Dermis microvascular lymphatic vessel endothelial cell (primary cell): ENCODE results near the gene ERC1. TPM values are rescaled to one million over a fixed set of nuclear protein-coding genes. Genes with fewer than 3 reads are reported as not detected.
"Not testable (repeated sequence)": the region's sequence is repeated elsewhere in the genome, so short reads cannot be mapped to it uniquely, and the experiment has no call there.

Experiments
- DNase-seq, 2 donors: peaks; one replicate each; pipeline versions ENCODE4 v3.0.0 to v3.0.0-alpha.2; 2010; ENCODE audit warnings: low read depth in 2 of 2
- total RNA-seq: library from RNA; depleted of rRNA; stranded (reverse); fragments of >200 nt; gene quantifications from 2 replicates; pipeline ENCODE4 v1.2.1, GENCODE V29; 2014

Gene ERC1
- total RNA-seq, 1 donor from 2014 or later = 18.4 TPM

DNA sequence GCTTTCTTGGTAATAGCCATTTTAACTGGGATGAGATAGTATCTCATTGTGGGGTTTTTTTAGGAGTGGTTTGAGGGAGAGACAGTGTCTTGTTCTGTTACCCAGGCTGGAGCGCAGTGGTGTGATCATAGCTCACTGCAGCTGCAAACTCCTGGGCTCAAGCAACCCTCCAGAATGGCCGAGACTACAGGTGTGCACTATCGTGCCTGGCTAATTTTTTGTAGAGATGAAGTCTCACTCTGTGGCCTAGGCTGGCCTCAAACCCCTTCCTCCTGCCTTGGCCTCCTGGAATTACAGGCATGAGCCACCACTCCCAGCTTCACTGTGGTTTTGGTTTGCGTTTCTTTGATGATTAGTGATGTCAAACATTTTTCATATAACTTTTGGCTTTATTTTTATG, 293.6 kb downstream of the ERC1 start:
- no peak for DNase-seq

DNA sequence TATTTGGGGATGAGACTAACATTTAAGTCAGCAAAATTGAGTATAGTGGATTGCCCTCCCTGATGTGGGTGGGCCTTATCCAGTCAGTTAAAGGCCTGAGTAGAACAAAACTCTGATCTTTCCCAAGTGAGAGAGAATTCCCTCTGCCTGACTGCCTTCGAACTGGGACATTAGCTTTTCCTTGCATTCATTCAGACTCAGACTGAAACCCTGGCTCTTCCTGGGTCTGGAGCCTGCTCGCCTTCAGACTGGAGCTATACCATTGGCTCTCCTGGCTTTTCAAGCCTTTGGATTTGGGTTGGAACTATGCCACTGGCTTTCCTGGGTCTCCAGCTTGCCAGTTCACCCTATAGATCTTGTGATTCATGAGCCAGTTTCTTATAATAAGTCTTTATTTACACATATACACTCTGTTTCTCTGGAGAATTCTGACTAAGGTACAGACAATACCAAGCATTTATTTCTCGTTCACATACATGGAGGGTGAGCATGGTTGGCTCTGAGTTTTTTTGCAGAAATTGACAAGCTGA, 296.5 kb downstream of the ERC1 start:
- no peak for DNase-seq

DNA sequence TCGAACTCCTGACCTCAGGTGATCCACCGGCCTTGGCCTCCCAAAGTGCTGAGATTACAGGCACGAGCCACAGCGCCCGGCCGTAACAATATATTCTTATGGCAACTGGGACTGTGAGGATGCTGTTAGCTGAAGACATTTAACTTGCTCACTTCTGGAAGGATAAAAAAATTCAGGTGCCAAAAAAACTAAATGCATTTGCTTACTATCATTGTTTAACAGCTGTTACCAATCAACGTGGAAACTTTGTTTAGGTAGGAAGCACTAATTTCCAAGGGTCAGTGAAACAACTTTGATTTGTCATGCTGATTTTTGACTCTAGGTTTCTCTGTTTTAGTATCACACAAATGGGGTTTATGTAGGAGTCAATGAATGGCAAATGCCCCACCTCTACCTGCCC, 297.3 kb downstream of the ERC1 start:
- DNase-seq = peak; percentile 4

DNA sequence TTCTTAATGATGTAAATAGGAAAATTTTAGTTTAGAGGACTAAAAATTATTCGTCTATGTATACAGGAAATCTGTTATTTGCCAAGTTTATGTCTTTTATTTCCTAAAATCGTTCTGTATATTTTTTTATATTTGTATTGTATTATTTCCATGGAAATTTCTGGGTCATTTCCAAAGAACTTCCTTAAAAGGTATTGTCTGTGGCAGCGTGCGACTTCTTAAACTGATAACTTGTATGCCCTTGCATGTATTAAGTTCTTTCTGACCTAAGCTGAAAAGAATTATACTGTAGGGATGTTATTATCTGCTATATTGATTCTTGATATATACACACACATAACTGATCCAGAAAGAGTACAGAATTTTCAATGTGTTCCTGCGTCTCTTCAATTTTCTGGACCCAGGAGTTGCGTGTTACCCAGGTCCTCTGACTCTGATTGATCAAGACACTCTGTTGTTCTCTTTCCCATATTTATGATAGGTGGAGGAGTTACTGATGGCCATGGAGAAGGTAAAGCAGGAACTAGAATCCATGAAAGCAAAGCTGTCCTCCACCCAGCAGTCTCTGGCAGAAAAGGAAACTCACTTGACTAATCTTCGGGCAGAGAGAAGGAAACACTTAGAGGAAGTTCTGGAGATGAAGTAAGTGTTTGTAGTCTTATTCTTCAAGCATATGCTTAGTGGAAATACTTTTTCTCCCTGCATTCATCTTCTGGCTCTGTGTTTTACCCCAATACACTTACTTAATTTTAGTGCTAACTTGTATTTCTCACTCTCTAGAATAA, 298.5 kb downstream of the ERC1 start:
- peak; percentile 27 to 58 for DNase-seq

DNA sequence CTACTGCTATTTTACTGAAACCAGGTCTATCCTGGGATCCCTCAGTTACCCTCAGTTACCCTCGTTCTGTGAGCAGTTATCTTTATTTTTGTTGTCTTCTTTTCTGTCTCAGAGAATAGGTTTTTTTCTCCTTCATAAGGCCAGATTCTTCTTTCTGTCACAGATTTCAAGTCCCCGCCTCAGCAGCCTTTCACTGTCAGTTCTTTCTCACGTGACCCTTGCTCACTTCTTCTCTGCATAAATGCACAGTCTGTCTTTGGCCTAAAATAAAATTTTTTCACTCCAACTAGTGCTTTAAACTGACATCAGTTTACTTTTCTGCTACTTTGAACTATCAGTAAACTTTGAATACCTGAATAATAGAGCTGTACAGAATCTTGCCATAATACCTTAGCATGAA, 299.7 kb downstream of the ERC1 start:
- no peak for DNase-seq

DNA sequence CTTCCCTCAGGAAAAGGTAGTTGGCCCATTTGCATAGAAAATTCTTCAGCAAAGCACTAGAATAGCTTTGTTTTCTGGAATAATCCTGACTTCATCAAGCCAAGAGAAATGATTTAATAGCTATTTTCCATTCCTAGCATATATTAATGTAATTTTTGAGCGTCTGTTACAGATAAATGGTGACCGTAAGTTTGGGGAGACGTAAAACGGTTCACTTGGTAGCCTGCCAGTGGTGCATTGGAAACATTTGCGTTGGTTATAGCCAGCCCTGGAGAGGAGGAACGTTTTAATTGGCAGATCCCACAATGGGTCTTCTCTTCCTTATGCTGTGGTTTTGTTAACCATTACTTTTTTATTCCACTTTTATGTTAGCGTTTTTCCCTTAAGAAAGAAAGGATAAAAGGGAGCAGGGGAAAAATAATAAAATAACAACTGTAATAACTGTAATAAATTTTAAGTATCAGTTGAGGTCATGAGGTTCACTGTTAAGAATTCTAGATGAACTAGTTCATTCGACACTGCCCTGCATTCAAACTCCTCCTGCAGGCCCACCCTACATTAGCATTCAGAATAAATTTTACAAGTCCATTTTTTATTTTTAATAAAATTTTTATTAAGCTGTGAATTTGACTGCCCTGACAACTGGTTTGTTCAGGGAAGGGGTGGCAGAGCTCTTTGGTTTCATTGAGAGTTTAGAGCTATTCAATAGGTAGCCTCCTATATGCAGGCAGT, 300.7 kb downstream of the ERC1 start:
- no peak for DNase-seq

DNA sequence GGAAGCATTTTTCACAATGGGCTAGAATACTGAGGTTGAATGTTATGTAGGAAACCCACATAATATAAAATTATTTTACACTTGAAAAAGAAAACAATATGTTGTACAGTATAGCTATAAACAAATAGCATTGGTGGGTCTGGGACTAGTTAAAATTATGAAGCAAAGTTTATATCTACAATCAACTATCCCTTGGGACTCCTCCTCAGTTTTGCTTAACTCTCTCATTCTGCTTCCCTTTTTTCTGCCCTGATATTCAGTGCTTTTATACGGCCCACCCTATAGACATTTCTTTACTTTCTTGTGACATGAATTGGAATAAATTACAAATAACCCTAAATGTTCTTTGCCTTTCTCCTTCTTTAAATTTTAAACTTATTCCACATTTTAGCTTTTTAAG, 302.9 kb downstream of the ERC1 start:
- no peak for DNase-seq

DNA sequence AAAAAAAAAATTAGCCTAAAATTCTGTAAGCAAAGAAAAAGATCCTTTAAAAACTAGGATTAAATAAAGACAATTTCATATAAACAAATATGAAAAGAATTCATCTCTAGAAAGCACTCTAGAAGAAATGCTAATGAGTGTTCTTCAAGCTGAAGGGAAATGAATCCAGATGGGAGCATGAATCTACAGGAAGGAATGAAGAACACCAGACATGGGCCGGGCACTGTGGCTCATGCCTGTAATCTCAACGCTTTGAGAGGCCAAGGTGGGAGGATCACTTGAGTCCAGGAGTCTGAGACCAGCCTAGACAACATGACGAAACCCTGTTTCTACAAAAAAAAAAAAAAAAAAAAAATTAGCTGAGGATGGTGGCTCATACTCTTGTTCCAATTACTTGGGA, 306.2 kb downstream of the ERC1 start:
- no peak for DNase-seq

DNA sequence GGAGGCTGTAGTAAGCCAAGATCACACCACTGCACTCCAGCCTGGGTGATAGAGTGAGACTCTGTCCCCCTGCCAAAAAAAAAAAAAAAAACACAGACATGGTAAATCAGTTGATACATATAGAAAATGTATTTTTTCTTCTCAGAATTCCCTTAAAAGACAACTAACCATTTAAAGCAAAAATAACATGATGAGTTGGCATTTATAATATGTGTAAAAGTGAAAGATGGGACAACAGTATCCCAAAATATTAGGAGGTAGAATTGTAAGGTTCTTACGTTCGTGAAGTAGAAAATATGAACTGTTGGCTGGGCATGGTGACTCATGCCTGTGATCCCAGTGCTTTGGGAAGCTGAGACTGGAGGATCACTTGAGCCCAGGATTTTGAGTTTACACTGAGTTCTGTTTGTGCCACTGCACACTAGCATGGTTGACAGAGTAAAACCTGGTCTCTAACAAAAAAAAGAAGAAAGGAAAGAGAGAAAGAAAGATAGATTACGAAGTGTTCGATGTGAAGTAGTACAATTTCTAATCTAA, 306.7 kb downstream of the ERC1 start:
- no peak for DNase-seq

DNA sequence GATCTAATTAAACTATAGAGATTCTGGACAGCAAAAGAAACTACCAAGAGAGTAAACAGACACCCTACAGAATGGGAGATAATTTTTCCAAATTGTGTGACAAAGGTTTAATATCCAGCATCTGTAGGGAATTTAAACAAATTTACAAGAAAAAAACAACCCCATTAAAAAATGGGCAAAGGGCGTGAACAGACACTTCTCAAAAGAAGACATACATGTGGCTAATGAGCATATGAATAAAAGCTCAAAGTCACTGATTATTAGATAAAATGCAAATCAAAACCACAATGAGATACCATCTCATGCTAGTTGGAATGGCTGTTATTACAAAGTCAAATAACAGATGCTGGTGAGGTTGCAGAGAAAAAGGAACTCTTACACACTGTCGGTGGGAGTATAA, 309.4 kb downstream of the ERC1 start:
- DNase-seq = no peak

DNA sequence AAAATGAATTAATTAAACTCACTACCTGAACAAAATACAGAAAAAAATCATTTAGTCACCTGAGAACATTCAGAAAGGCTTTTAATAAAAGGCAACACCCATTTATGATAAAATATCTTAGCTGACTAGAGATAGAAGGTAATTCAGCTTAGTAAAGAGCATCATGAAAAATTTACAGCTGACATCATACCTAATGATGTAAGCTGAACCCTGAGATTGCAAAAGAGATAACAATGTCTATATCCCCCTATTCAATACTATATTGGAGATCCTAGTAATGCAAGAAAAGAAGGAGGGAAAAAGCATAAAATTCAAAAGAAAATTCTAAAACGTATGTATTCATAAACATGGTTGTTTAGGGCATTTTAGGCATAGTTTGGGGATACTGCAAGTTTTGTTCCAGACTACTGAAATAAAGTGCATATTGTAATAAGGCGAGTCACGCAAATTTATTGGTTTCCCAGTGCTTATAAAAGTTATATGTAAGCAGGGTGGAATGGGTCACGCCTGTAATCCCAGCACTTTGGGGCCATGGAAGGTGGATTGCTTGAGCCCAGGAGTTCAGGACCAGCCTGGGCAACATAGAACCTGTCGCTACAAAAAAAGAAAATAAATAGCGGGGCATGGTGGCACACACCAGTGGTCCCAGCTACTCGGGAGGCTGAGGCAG, 311.3 kb downstream of the ERC1 start:
- DNase-seq = no peak

DNA sequence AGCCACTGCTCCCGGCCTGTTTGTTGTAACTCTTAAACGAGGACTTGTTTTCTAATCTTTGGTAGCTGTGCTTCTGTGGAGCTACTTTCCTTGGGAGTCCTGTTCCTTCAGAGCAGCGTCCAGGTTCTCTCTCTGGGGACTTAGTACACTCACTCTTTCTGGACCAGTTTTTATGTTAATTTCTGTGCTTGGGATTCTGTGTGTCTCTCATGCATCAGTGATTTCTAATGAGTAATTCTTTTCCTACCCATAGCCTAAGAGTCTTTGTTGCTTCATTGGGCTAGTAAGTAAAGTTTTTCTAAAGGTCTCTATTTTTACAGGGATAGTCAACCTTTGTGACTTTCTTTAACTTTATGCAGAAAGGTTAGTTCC, 314.0 kb downstream of the ERC1 start:
- DNase-seq = no peak

DNA sequence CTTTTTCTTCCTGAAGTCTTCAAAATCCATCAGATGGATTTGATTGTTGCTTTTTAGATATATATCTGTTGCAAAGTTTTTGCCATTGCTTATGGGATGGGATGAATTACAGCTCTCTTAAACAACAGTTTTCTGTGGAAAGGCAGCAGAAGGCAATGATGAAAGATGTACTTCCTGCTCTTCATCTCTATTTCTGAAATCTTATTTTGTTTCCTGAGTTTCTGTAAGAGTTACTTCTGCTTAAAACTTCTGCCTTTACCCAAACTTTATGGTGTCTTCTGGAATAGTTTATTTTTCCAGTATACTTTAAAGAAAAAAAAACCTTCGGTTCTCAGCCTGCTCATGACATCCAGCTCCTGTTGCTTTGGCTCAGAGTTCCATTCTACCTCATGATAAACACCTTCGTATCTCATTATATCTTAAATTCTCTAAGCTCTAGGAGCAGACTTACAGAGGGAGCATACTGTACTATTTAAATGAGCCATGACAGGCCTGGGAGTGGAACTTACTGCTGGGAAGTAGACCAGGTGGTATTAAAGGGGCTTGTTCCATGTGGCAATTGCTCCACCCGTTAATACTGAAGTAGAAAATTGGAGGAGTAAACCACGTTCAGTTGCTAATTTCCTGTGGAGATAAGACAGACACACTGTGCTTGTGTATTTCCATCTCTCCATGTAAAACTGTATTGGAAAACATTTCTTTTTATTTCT, 314.9 kb downstream of the ERC1 start:
- DNase-seq = no peak

DNA sequence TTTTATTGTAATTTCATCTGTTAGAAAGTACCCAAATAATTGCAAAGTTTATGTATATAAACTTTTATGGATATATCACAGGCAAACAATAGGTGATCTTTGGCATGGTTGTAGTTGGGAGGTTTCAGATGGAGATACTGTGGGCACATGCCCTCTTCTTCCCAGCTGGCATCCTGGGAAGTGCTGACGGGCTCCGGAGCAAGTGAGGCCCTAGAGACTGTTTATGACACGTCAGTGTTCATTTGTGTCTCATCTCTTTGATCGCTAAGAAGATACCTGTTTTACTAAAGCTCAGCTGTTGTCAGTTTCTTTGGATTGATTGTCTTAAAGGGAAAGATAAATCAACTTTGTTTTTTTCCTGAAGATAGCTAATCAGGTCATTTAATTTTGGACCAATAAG, 315.8 kb downstream of the ERC1 start:
- no peak for DNase-seq

DNA sequence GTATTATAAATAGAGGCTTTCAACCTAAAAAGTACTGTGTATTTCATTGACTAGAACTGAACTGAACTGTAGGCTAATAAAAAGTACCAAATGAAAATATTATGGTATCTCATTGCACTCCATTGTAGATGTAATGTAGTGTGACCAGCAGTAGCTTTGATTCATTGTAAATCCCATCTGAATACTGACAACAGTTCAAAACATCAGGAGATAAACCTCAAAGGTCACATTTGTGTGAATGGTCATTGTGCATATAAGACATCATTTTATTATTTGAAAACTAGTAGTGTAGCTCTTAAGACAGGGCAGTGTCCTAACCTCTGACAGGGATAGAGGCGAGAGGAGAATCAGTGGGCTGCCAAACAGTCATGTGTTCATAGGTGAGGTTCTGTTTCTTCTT, 316.8 kb downstream of the ERC1 start:
- DNase-seq = no peak

DNA sequence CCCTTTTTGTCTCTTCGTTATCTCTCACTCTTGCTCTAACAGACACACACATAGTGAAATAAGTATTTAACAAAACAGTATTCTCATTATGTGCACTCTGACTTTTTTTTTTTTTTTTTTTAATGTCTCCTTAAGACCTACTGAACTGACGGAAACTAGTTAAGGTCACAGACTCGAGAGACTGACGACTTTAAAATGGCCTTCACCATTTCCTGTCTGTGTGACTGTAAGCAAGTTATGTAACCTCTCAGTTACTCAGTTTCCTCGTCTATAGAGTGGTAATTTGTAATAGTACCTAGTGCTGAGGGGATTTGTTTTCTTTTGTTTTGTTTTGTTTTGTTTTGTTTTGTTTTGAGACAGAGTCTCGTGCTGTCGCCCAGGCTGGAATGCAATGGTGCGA, 318.6 kb downstream of the ERC1 start:
- no peak for DNase-seq

DNA sequence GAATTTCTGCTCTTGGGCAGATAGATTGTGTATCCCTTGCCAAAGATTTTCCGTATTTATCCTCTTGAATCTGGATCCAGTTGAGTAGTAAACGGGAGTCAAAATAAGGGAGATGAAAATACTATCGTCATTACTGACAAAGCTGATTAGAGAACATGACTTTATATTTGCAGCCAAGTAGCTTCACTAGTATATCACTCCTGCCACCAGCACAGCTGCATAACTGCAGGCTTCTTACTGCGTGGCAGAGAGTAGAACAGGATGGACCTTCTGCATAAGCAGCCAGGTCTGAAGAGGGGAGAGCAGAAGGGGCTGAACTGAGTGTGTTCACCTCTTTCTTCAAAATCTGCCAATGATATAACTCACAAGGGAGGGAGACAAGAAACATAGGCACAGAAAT, 319.6 kb downstream of the ERC1 start:
- no peak for DNase-seq

DNA sequence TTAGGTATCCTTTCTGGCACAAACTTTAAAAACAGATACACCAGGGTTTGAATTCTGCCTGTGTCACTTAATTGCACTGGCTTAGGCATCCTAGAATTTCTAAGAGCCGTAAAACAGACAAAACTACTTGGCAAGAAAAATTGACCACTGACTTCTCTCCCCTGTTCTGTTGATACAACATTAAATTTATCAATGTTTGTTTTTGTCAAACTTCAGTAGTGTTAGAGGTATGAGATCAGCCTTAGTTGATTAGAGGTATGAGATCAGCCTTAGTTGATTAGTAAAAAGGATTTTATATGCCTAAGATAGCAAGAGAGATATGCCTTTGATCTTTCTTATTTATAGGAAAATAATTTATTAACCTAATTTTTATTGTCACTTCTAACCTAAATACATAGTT, 320.1 kb downstream of the ERC1 start:
- DNase-seq = no peak

DNA sequence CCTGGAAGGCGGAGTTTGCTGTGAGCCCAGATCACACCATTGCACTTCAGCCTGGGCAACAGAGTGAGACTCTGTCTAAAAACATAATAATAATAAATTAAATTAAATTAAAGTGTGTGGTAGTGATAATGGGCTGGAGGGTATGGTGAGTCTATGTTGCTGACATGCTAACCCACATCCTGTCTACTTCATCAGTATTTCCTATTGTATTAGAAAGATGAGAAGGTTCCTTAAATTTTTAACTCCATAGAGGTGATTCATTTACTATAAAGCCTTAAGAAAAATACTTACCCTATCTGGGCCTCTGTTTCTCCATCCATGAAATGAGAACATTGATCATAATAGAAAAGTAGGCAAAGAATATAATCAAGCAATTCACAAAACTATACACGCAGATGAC, 322.9 kb downstream of the ERC1 start:
- no peak for DNase-seq

DNA sequence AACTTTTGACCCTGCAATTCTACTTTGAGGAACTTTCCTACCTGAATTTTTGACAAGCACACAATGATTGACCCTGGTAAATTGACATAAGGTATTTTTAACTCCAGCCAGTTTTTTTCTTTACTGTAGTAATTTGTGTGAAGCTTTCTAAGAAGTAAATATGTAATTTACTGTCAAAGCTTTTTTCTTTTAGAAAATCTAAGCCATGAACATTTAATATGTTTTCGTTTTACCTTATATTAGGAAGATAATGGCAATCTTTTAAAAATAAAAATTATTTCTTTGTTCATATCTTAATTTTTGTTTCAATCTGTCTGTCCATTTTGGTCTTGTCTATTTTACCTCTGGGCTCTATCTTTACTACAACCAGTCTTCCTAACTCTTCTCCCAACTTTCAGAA, 323.5 kb downstream of the ERC1 start:
- no peak for DNase-seq

DNA sequence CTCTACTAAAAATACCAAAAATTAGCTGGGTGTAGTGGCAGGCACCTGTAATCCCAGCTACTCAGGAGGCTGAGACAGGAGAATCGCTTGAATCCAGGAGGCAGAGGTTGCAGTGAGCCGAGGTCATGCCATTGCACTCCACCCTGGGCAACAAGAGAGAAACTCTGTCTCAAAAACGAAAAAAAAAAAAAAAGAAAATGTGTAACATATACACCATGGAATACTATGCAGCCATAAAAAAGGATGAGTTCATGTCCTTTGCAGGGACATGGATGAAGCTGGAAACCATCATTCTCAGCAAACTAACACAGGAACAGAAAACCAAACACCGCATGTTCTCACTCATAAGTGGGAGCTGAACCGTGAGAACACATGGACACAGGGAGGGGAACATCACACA, 326.0 kb downstream of the ERC1 start:
- DNase-seq = not testable (repeated sequence)
